ENCODE measurements around the gene MAP4K4. TPM values are rescaled to one million over a fixed set of nuclear protein-coding genes. Genes with fewer than 3 reads are reported as not detected.

The MAP4K4 gene
- total RNA-seq, 1 donor from 2014 or later, result 122 TPM

DNA sequence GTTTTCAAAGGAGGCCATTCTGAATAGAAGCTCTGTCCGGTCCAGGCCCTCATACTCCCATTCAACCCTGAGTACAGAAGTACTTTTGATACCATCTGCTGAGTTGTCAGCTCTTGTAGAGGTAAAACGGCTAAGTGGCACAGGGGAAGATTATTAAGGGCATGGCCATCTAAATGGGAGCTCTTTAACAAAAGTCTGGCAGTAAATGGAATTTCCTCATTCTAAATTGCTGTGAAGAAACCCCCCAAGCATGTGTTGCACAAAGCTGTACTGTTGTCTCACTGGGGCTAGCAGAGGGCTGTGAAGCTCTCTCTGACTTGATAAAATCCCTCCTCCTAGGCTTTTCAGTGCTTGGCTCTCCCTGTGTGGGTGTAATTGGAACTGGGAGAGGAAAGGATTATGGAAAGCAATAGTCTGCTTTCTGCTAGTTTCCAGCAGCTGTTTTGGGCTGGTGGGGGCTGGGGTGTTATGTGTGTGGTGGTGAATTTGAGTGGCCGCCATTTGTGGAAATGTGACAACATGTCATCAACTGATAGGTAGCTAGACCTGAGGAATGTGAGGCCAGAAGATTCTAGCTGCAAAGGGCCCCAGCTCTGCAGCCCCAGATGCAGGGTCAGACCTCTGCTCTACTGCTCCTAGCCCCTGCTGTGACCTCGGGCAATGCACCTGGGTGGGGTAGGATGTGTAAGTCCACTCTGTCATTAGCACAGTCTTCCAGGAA is 65.1 kb downstream of the MAP4K4 start:
- H3K27ac Mint-ChIP-seq (ENCODE audit: unreplicated experiment), result peak overlapping the region; percentile 78
- no peak for TF ChIP-seq CTCF (IDR thresholded peaks at IDR 0.05)
- no peak overlapping the region for H3K4me3 Mint-ChIP-seq (ENCODE audit: unreplicated experiment)
- H3K4me1 Mint-ChIP-seq (ENCODE audit: low read depth), result peaks cover 75% of the 10 kb centered on the region
- no peaks in the 10 kb centered on the region for H3K9me3 Mint-ChIP-seq (ENCODE audit: low read depth)
- no peaks in the 10 kb centered on the region for H3K27me3 Mint-ChIP-seq (ENCODE audit: low read depth)
- no peaks in the 10 kb centered on the region for H3K36me3 Mint-ChIP-seq (ENCODE audit: low read depth)
- no peak for DNase-seq (ENCODE audit: low spot score)

DNA sequence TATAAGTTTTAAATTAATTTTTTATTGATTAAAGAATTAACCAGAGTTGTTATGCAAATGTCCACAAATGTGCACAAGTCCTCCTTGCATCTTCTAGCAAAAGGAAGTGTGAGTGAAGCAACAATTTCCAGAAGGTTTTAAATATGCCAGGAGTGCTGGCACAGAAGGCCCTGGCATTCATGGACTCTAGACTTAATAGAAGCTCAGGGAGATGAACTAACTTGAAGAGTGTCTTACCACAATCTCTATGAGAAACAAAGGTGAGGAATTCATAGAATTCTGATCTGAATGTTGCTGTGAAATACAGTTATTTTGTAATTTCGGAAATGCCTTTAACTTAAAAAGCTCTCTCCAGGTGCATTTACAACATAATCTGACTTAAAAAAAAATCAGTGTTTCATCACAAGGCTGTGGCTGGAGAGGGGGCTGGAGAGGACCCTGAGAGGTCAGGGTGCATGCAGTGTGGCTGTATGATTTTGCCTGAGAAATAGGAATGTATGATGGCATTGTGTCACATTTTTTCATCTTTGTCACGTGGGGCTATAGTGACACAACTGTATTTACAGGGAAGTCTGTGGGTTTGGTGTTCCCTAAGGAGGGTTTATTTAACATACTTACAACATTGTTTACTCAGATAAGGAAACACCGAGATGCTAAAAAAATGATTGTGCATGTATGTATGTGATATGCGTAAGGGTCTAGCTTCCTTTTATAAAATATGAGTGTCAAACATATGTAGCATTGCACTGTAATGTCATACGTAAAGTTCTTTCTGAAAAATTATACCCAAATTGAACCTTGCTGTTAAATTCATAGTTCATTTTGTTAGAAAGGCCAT is 66.2 kb downstream of the MAP4K4 start:
- Mint-ChIP-seq H3K4me3 (ENCODE audit: unreplicated experiment) (no peak overlapping the region), H3K27ac (ENCODE audit: unreplicated experiment) (peak overlapping the region; percentile 91), H3K27me3 (ENCODE audit: low read depth) (no peaks in the 10 kb centered on the region), H3K4me1 (ENCODE audit: low read depth) (peaks cover 73% of the 10 kb centered on the region), H3K36me3 (ENCODE audit: low read depth) (no peaks in the 10 kb centered on the region), H3K9me3 (ENCODE audit: low read depth) (no peaks in the 10 kb centered on the region)
- DNase-seq (ENCODE audit: low spot score), result no peak
- no peak for TF ChIP-seq CTCF (IDR thresholded peaks at IDR 0.05)

- H3K9me3 Mint-ChIP-seq (ENCODE audit: low read depth), result no peaks in the 10 kb centered on the region
- TF ChIP-seq CTCF (IDR thresholded peaks at IDR 0.05), result no peak
- DNase-seq (ENCODE audit: low spot score), result no peak
- H3K27ac Mint-ChIP-seq (ENCODE audit: unreplicated experiment), result peak overlapping the region; percentile 69
- no peak overlapping the region for H3K4me3 Mint-ChIP-seq (ENCODE audit: unreplicated experiment)
- H3K36me3 Mint-ChIP-seq (ENCODE audit: low read depth), result no peaks in the 10 kb centered on the region
- peaks cover 83% of the 10 kb centered on the region for H3K4me1 Mint-ChIP-seq (ENCODE audit: low read depth)
- no peaks in the 10 kb centered on the region for H3K27me3 Mint-ChIP-seq (ENCODE audit: low read depth)
Observed at GRCh38 chr2:101766337-101766736, 68.8 kb downstream of the MAP4K4 start.

GRCh38 chr2:101766871-101767739 is 69.6 kb downstream of the MAP4K4 start:
- TF ChIP-seq CTCF (IDR thresholded peaks at IDR 0.05), result no peak
- Mint-ChIP-seq H3K27ac (ENCODE audit: unreplicated experiment) (peak overlapping the region; percentile 69), H3K9me3 (ENCODE audit: low read depth) (no peaks in the 10 kb centered on the region), H3K4me3 (ENCODE audit: unreplicated experiment) (no peak overlapping the region), H3K36me3 (ENCODE audit: low read depth) (no peaks in the 10 kb centered on the region), H3K27me3 (ENCODE audit: low read depth) (no peaks in the 10 kb centered on the region), H3K4me1 (ENCODE audit: low read depth) (peaks cover 86% of the 10 kb centered on the region)
- no peak for DNase-seq (ENCODE audit: low spot score)

All from chondrocyte (in vitro differentiated cells).